Measurements from ENCODE around the gene SRBD1.

DNA sequence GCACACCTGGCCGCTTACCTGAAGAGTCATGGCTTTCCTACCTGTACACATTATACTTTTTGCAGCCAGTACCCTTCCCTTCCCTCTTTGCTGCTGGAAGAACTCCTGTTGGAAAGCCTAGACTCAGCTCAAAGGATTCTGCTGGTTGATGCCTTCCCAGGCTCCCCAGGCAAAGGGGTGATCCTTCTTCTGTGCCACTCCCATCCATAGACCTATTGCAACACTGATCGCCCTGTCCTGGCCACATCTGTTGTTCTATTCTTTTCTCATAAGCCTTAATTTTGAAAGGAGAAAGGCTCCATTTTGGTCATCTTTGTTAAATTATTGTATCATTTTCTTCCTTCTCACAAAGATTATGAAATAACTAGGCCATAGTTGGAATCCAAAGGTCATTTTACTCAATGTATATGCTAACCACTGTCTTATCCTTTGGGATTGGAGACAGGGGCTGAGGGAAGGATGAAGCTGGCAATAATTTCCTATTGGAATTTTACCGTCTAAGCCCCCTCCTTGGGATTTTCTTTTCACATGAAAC is 37.0 kb upstream of the SRBD1 start:
- TF ChIP-seq, protein P1, sequence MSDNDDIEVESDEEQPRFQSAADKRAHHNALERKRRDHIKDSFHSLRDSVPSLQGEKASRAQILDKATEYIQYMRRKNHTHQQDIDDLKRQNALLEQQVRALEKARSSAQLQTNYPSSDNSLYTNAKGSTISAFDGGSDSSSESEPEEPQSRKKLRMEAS (IDR thresholded peaks at IDR 0.05) = no peak
- TF ChIP-seq CTCF (IDR thresholded peaks at IDR 0.05; ENCODE audit: low read depth, low read length, missing input control) = no peak
- no peak for TF ChIP-seq YY1 (IDR thresholded peaks at IDR 0.05)
- TF ChIP-seq, protein P2, sequence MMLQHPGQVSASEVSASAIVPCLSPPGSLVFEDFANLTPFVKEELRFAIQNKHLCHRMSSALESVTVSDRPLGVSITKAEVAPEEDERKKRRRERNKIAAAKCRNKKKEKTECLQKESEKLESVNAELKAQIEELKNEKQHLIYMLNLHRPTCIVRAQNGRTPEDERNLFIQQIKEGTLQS (IDR thresholded peaks at IDR 0.05) = no peak
- TF ChIP-seq, protein P3, sequence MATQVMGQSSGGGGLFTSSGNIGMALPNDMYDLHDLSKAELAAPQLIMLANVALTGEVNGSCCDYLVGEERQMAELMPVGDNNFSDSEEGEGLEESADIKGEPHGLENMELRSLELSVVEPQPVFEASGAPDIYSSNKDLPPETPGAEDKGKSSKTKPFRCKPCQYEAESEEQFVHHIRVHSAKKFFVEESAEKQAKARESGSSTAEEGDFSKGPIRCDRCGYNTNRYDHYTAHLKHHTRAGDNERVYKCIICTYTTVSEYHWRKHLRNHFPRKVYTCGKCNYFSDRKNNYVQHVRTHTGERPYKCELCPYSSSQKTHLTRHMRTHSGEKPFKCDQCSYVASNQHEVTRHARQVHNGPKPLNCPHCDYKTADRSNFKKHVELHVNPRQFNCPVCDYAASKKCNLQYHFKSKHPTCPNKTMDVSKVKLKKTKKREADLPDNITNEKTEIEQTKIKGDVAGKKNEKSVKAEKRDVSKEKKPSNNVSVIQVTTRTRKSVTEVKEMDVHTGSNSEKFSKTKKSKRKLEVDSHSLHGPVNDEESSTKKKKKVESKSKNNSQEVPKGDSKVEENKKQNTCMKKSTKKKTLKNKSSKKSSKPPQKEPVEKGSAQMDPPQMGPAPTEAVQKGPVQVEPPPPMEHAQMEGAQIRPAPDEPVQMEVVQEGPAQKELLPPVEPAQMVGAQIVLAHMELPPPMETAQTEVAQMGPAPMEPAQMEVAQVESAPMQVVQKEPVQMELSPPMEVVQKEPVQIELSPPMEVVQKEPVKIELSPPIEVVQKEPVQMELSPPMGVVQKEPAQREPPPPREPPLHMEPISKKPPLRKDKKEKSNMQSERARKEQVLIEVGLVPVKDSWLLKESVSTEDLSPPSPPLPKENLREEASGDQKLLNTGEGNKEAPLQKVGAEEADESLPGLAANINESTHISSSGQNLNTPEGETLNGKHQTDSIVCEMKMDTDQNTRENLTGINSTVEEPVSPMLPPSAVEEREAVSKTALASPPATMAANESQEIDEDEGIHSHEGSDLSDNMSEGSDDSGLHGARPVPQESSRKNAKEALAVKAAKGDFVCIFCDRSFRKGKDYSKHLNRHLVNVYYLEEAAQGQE (IDR thresholded peaks at IDR 0.05) = no peak
- no peak for TF ChIP-seq TAF1 (conservative IDR thresholded peaks at IDR 0.05)
- TF ChIP-seq SP1 (IDR thresholded peaks at IDR 0.05) = no peak
- TF ChIP-seq RAD21 (IDR thresholded peaks at IDR 0.05) = no peak
- no peak for TF ChIP-seq FOXA2 (IDR thresholded peaks at IDR 0.05)
- no peak for TF ChIP-seq RXRA (IDR thresholded peaks at IDR 0.05)
- TF ChIP-seq JUND (IDR thresholded peaks at IDR 0.05) = no peak
